GM12892 (cell line): ENCODE data around the gene ITGA7.

Source experiments
- POLR2A ChIP-seq: IDR thresholded peaks from 2 replicates; pipeline ENCODE4 v1.6.1; 2011; ENCODE audit warnings: low read depth, low read length, control low read depth
- POLR2AphosphoS5 ChIP-seq: IDR thresholded peaks from 2 replicates; pipeline ENCODE4 v1.6.1; 2011; ENCODE audit warnings: low read depth, low read length, control low read depth
- TAF1 ChIP-seq: IDR thresholded peaks from 2 replicates; pipeline ENCODE4 v1.6.1; 2011; ENCODE audit warnings: low read depth, mild to moderate bottlenecking, control low read depth, low read length, borderline replicate concordance

- TF ChIP-seq POLR2A = no peak
- TF ChIP-seq TAF1 = no peak
- TF ChIP-seq POLR2AphosphoS5 = no peak
Observed at GRCh38 chr12:55641595-55641994, 66.1 kb downstream of the ITGA7 start.
